Thoracic aorta (tissue), 2 donors: ENCODE results near the gene HSD17B14. TPM values are rescaled to one million over a fixed set of nuclear protein-coding genes. Genes with fewer than 3 reads are reported as not detected.

ENCODE experiments used
- ATAC-seq: fragments of 150-250 bp; one replicate; pipeline ENCODE4 v1.8.0; 2017; ENCODE audit warnings: low read depth; ENCODE audit not compliant: insufficient number of reproducible peaks, low FRiP score
- DNase-seq: peaks from one replicate; pipeline ENCODE4 v3.0.0-alpha.2; 2020; ENCODE audit warnings: low spot score
- H3K27ac ChIP-seq, 2 donors: fragments of 200-600 bp; sonication (generic); 1 replicate in 1 of 2; 2 replicates in 1 of 2; pipeline ENCODE4 v1.5.1; 2016; ENCODE audit warnings: mild to moderate bottlenecking in 2 of 2, moderate library complexity in 2 of 2
- H3K27me3 ChIP-seq: fragments of 200-600 bp; sonication (generic); replicated peaks from 2 replicates; pipeline ENCODE4 v1.6.0; 2016; ENCODE audit warnings: mild to moderate bottlenecking; ENCODE audit not compliant: insufficient read depth
- H3K36me3 ChIP-seq: fragments of 200-600 bp; sonication (generic); one replicate; pipeline ENCODE4 v1.5.1; 2016
- H3K4me1 ChIP-seq, 2 donors: fragments of 200-600 bp; sonication (generic); 1 replicate in 1 of 2; 2 replicates in 1 of 2; pipeline versions ENCODE4 v1.5.1 to v1.6.0; 2016; ENCODE audit warnings: low read depth in 2 of 2, mild to moderate bottlenecking in 1 of 2; ENCODE audit not compliant: control insufficient read depth in 1 of 2
- H3K4me3 ChIP-seq: fragments of 200-600 bp; sonication (generic); 2 replicates; pipeline ENCODE4 v1.5.1; 2016; ENCODE audit warnings: mild to moderate bottlenecking
- H3K9me3 ChIP-seq: fragments of 200-600 bp; sonication (generic); 2 replicates; pipeline ENCODE4 v1.5.1; 2016
- CTCF ChIP-seq: fragments of 200-600 bp; sonication (generic); IDR thresholded peaks from one replicate; pipeline ENCODE4 v1.5.1; 2019; ENCODE audit warnings: antibody characterized with exemption
- total RNA-seq, 2 donors: library from RNA; depleted of rRNA; stranded (reverse); fragments of >200 nt; gene quantifications; one replicate each; pipeline versions ENCODE4 v1.1.0 to v1.2.3, GENCODE V29; 2016

HSD17B14 gene
- total RNA-seq, 2 donors from 2014 or later: 10.2 to 16.8 TPM

GRCh38 chr19:48861313-48861712 is 25.0 kb upstream of the HSD17B14 start:
- H3K27ac ChIP-seq: no peak overlapping the region
- H3K27me3 ChIP-seq: no peaks in the 10 kb centered on the region
- no peak for ATAC-seq

GRCh38 chr19:48859711-48860572 is 23.7 kb upstream of the HSD17B14 start:
- Histone ChIP-seq H3K27me3 (no peaks in the 10 kb centered on the region), H3K4me3 (no peak overlapping the region), H3K36me3 (peaks cover 9% of the 10 kb centered on the region), H3K4me1 (no peaks in the 10 kb centered on the region), H3K9me3 (no peaks in the 10 kb centered on the region), H3K27ac (no peak overlapping the region)
- no peak for ATAC-seq
- TF ChIP-seq CTCF: no peak
- DNase-seq: no peak

More at GRCh38 chr19:48861313-48861712, 25.0 kb upstream of the HSD17B14 start:
- Histone ChIP-seq H3K4me3 (no peak overlapping the region), H3K4me1 (peaks cover 0 to 2% of the 10 kb centered on the region in 2 donors), H3K9me3 (no peaks in the 10 kb centered on the region), H3K36me3 (peaks cover 9% of the 10 kb centered on the region)
- DNase-seq: no peak
- no peak for TF ChIP-seq CTCF

- no peak for ATAC-seq
- peak overlapping the region; percentile 41 for H3K4me3 ChIP-seq
- H3K36me3 ChIP-seq: peaks cover 9% of the 10 kb centered on the region
- no peak for DNase-seq
- no peaks in the 10 kb centered on the region for H3K27me3 ChIP-seq
- H3K4me1 ChIP-seq: no peaks in the 10 kb centered on the region
- TF ChIP-seq CTCF: no peak
- no peaks in the 10 kb centered on the region for H3K9me3 ChIP-seq
- H3K27ac ChIP-seq: no peak overlapping the region
Observed at GRCh38 chr19:48858984-48859710, 22.9 kb upstream of the HSD17B14 start.

GRCh38 chr19:48856921-48857320 is 20.6 kb upstream of the HSD17B14 start:
- ATAC-seq: no peak
- no peak overlapping the region for H3K27ac ChIP-seq
- no peaks in the 10 kb centered on the region for H3K4me1 ChIP-seq
- peaks cover 9% of the 10 kb centered on the region for H3K36me3 ChIP-seq
- no peak for DNase-seq
- no peak for TF ChIP-seq CTCF
- no peak overlapping the region for H3K4me3 ChIP-seq
- H3K9me3 ChIP-seq: no peaks in the 10 kb centered on the region
- no peaks in the 10 kb centered on the region for H3K27me3 ChIP-seq

GRCh38 chr19:48854103-48854502 is 17.8 kb upstream of the HSD17B14 start:
- ATAC-seq (no peak), DNase-seq (no peak)
- H3K27ac ChIP-seq: no peak overlapping the region
- no peak overlapping the region for H3K4me3 ChIP-seq
- no peaks in the 10 kb centered on the region for H3K27me3 ChIP-seq
- peaks cover 4% of the 10 kb centered on the region for H3K36me3 ChIP-seq
- H3K4me1 ChIP-seq: no peaks in the 10 kb centered on the region
- H3K9me3 ChIP-seq: no peaks in the 10 kb centered on the region
- TF ChIP-seq CTCF: no peak
